ENCODE results near the gene ABI1.

DNA sequence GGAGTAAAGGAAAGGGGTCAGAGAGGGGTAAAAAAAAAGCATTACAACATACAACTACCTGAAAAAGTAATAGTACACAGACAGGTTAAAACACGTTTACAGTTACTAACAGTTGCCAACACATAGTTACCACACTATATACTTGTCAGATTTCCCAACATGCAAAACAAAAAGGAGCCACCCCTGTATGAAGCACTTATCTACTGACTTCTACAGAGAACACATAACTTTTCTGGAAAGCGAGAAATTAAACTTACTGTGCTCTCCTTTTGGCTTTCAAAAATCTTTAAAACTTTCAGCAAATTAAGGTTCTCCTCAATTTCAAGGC lies 2.1 kb downstream of the ABI1 start:
- TF ChIP-seq, protein P1, sequence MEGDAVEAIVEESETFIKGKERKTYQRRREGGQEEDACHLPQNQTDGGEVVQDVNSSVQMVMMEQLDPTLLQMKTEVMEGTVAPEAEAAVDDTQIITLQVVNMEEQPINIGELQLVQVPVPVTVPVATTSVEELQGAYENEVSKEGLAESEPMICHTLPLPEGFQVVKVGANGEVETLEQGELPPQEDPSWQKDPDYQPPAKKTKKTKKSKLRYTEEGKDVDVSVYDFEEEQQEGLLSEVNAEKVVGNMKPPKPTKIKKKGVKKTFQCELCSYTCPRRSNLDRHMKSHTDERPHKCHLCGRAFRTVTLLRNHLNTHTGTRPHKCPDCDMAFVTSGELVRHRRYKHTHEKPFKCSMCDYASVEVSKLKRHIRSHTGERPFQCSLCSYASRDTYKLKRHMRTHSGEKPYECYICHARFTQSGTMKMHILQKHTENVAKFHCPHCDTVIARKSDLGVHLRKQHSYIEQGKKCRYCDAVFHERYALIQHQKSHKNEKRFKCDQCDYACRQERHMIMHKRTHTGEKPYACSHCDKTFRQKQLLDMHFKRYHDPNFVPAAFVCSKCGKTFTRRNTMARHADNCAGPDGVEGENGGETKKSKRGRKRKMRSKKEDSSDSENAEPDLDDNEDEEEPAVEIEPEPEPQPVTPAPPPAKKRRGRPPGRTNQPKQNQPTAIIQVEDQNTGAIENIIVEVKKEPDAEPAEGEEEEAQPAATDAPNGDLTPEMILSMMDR (IDR thresholded peaks at IDR 0.05 in 2 of 3, conservative IDR thresholded peaks at IDR 0.05 in 1 of 3; ENCODE audit: insufficient read depth in 2 of 3, low read depth in 1 of 3, low read length in 3 of 3), result no peak
- no peak for TF ChIP-seq MTA3 (IDR thresholded peaks at IDR 0.05; ENCODE audit: borderline replicate concordance)
- TF ChIP-seq POLR2AphosphoS5 (IDR thresholded peaks at IDR 0.05; ENCODE audit: control insufficient read depth, insufficient read depth, low read depth, low read length), result no peak
- TF ChIP-seq KLF1 (tag; IDR thresholded peaks at IDR 0.05), result no peak
